Activated CD4-positive, alpha-beta T cell treated with anti-CD3 and anti-CD28 coated beads, Interleukin-2, Interleukin-6, amounts not matched to agents 100 ng/mL and 50 ng/mL, durations not matched to agents 16 hours and 8 hours (primary cell): ENCODE data around the gene HSPA9.

Source experiments
- DNase-seq: peaks from one replicate; pipeline ENCODE4 v3.0.0-alpha.2; 2020

Gene HSPA9

DNA sequence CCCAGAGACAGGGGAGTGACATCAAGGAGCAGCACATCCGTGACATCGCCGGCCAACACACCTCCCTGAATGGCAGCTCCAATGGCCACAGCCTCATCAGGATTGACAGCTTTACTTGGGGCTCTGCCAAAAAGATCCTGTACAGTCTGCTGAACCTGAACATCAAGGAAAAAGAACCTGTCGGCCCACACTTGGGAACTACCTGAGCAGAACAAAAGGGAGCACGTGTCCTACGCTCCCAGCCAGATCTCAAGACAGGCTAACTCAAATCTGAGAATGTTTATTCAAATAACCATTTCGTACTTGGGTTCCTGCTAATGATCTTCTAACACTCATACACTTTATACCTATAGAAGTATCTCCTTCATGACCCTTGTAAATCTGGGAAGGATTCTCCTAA, 15.3 kb downstream of the HSPA9 start:
- no peak for DNase-seq

DNA sequence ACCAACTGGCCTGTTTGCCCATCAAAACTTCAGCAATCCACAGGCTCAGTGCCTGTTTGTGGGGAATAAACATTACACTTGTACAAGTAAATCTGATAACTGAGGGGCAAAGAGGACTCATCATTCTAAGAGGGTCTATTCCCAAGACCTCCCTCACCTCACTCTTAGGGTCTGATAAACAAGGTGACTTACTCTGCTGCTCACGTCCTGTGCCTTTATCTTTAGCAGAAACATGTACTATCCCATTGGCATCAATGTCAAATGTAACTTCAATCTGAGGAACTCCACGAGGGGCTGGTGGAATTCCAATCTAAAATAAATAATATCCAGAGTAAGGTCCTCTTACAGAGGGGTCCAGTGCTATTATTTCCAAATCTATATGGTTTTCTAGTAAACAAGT, 17.5 kb downstream of the HSPA9 start:
- no peak for DNase-seq

DNA sequence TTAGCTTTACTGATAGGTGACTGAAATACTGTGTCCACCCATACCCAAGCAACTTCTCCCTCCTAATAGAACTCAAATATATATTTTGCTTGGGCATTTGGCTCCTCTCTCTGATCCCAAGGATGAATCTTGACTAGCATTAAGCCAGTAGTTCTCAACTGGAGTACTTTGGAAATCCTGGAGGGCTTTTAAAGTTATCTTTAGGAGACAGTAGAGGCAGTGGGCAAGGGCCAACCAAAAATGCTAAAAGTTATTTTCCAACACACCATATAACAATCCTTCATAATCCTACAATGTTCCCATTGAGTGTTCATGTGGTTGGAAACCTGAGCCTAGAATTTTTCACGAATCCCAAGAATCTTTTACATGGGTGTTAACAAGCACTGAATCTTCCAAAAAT, 21.1 kb downstream of the HSPA9 start:
- no peak for DNase-seq

DNA sequence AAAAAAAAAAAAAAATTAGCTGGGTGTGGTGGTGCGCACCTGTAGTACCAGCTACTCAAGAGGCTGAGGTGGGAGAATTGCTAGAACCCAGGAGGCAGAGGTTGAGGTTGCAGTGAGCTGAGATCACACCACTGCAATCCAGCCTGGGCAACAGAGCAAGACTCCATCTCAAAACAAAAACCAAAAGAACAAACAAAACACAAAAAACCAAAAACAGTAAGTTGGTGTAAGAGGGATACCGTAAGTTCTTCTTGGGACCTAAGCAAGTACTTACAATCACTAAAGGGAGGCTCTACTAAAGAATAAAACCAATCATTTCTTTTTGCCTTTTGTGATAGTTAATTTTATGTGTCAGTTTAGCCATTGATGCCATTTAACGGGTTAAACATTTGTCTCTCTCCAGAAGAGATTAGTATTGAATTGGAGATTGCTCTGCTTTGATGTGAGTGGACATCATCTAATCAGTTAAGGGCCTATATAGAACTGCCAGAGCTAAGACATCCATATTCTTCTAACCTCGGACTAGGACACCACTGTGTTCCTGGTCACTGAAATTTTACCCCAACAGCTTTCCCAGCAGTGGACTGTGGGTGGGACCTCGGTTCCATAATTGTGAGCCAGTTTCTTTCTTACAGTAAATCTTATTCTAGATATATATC, 21.6 kb downstream of the HSPA9 start:
- no peak for DNase-seq

DNA sequence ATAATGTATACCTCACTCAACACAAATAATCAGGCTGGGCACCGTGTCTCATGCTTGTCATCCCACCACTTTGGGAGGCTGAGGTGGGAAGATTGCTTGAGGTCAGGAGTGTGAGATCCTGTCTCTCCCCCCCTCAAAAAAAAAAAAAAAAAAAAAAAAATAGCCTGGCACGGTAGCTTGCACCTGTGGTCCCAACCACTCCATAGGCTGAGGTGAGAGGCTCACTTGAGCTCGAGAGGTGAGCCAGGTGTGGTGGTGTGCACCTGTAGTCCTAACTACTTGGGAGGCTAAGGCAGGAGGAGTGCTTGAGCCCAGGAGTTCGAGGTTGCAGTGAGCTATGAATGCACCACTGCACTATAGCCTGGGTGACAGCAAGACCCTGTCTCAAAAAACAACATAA, 22.5 kb downstream of the HSPA9 start:
- DNase-seq, result no peak

DNA sequence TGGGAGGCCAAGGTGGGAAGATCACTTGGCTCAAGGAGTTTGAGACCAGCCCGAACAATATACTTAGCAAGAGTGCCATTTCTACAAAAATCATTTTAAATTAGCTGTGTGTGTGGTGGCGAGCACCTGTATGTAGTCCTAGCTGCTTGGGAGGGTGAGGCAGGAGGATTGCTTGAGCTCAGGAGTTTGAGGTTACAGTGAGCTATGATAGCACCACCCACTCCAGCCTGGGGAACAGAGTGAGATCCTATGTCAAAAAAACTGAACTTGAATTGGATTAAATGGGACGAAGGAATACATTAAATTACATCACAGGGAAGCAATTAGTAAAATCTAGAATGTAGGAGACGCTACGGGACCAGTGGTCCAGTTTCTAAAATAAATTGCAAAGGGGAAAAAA, 25.8 kb downstream of the HSPA9 start:
- no peak for DNase-seq

DNA sequence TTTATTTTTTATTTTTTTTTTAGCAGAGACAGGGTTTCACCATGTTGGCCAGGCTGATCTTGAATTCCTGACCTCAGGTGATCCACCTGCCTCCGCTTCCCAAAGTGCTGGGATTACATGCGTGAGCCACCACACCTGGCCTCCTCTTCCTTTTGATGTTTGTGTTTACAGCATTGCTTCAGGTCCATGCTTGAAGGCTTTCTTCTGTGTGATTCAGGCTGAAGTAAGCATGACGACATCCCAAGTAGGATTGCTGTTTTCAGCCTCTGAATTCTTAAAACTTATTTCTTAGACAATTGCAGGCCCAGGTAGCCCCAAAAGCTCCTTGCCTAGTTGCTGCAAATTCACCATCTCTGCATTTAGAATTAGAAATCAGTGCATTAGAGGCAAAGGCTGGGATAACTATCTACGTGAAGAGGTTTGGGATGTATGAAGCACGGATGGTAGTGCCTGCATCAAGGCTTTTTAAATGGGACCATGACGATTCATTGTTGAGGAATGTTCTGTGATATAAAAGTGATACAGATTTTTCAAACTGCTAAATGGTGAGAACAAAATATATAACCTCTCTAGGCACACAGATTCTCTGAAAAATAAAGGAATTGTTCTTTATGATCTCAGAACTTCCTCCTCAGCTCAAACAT, 29.2 kb downstream of the HSPA9 start:
- no peak for DNase-seq

DNA sequence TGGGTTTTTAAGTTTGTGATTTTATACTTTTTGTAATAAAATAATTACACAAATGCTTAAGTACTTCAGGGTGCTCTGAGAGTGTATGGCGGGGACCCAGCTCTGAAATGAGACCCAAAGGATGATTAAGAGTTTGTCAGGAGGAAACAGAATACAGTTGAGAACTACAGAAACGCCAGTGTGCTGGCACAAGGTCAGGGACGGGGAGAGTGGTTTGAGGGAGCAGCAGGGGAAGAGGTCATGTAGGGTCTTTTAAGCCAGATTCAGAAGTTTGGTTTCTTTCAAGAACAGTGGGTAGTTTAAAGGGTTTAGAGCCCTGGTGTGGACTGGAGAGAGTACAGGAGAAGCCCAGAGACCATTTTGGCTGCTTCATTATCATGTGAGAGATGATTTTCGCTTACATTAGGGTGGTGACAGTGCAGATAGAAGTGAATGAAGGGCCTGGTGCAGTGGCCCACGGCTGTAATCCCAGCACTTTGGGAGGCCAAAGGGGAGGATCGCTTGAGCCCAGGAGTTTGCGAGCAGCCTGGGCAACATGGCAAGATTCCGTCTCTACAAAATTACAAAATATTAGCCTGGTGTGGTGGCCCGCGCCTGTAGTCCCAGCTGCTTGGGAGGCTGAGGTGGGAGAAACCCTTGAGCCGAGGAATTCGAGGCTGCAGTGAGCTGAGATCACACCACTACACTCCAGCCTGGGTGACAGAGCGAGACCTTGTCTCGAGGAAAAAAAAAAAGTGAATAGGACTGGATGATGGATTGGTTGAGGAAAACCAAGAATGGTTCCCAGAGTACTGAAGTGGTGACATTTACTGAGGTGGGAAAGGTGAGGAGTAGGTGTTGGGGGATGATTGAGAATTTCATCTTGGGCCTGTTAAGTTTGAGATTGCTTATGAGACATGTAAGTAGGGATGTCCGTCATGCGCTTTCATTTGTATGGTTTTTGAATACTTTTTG, 30.7 kb downstream of the HSPA9 start:
- DNase-seq, result no peak

DNA sequence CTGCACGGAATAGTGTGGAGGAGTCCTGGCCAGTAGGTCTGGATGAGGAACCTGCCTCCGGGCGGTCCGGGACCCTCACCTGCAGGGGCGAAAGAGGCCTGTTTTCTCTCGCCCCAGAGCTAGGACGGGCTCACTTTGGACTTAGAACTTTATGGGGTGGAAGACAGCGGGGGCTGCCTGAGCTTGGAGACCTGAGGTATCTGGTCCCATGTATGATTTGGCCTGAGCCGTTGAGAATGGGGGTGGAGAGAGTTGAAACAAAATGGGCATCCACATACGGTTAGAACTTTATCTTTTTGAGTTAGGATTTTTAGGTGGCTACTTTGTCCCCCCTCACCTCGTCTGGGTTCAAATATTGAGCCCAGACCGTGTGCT, 31.5 kb downstream of the HSPA9 start:
- DNase-seq, result no peak

DNA sequence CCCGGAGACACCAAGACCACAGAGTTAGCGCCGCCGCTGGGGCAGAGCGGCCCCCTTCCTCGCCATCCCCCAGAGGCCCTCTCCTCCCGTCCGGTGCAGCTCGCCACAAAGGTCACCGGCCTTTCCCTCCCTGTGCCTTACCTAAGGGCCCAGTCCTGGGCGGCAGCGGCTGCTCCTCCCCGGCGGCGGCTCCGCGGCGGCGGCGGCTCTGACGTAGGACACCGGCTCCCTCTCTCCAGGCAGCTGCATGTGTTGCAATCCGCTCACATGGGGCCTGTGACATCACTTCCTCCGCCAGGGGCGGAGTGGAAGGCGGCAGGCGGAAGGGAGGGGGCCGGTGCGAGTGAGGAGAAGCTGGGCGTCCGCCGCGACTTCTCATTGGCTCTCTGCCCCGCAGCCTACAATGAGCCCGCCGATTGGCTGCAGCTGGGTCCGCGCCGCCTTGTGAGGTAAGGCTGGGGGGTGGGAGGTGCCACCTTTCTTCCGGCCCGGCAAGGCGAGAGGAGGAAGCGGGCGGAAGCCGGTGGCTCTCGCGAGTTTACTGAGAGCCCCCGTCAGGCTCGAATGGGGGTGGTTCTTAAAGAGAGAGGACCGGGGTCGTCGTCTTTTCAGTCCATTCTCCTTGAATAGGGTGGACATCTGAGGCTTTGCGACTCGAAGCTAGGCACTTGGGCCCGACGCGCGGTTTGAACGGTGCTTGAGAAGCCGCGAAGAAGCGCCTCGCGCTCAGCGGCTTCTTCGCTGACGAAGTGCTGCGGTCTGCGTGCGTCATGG, 32.1 kb downstream of the HSPA9 start, which contains the start of gene ETF1:
Gene ETF1 (minus strand): TSS at position 281 of the 774 bp plus-strand sequence. CDS start 318 bp downstream, outside the sequence.
- peak; percentile 100 for DNase-seq

DNA sequence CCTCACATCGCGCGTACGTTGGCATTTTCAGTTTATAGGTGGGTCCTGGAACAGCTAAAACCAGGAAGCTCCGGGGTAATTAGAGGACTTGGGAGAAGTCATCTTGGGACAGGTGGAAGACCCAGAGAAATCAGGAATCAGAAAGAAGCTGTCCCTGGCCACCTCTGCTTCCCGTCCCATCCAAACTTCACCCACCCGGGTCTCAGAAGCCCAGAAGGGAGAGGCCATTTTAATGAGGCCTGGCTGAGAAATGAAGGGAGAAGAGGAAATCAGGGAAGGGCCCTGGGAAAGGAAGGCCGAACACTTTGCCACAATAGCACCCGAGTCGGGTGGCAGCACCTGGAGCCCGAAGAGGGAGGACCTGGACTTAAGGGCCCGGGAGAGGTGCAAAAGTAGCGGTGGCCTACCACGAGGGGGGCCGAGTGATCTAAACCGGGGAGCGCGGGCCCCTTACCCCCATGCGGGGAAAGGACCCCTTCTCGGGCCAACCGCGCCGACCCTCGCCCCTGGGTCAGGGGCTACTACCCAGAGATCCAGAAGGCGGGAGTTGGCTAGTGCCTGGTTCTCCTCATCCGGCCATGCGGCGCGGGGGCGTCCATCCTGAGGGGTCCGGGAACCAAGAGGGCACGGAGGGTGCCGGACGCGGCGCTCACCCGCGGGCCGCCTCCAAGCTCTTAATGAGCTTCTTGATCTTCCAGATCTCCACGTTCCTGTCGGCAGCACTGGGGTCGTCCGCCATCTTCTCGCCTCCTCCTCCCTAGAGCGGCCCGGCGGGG, 32.8 kb downstream of the HSPA9 start:
- peak; percentile 13 for DNase-seq

DNA sequence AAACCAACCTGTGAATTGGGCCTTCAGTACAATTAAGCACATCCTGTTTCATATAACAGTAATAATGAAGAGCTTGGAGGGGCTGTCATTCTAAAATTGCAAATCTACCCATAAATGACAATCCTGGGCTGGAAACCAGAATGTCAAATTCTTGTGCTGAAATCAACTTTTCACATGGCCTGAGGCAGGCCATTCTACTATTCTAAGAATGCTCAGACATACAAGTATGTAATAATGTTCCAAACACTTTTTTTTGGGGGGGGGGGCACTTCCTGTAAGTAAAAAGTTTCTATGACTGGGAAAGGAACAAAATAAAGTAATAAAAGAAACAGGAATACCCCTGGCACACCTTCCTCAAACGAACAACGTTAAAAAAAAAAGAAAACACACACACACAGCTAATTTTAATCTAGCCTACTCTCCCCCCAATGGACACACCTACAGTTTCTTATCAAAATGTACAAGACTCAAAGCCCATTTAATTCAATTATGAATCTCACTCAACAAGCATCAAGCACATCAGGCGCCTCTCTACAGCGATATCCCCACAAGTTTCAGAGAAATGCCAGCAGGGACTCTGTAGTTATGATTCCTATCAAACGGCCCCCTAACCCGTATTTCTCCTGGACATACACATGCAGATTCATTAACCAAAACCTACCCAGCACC, 33.6 kb downstream of the HSPA9 start:
- no peak for DNase-seq

DNA sequence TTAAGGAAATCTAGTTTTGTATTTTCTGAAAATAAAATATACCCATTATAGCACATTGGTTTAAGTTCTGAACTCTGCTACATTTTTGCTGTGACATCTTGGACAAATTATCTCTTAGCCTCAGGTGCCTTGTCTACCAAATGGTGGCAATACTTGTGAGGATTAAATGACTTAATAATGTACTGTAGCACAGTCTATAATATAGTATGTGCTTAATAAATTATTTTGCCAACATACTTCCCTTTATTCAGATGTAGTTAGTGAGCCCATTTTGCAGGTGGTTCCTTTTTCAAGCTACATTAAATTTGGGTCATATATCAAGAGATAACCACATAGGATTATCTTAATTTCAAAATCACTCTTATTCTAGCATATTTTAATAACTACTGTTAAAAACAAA, 35.4 kb downstream of the HSPA9 start:
- no peak for DNase-seq

DNA sequence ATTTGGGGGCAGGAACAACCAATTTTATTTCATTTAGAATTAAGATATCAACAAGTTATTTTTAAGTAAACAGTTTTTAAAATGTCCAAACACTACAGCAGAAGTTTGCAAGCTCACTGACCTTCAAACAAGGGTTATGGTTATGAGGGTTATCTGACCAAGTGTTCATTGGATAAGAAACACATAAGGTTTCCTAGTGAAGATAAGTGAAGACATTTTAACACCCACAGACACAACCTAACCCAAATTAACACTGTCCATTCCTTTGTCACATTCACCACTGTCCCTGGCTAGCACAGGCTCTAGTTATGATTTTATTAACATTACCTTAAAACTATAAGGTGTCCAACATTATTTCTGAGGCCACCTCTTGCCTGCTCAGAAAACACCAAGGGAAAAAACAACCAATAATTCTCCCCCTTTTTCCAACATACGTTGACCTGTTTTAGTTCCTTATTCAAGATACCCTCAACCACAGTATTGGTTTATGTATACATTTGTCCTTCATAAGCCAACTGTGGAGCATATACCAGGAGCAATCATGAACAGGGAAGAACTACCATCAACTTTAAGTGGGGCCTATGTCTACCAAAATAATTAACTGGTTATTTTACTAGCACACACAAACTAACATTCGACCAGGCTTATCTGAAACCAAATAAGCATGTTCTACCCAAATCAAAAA, 36.1 kb downstream of the HSPA9 start:
- no peak for DNase-seq

DNA sequence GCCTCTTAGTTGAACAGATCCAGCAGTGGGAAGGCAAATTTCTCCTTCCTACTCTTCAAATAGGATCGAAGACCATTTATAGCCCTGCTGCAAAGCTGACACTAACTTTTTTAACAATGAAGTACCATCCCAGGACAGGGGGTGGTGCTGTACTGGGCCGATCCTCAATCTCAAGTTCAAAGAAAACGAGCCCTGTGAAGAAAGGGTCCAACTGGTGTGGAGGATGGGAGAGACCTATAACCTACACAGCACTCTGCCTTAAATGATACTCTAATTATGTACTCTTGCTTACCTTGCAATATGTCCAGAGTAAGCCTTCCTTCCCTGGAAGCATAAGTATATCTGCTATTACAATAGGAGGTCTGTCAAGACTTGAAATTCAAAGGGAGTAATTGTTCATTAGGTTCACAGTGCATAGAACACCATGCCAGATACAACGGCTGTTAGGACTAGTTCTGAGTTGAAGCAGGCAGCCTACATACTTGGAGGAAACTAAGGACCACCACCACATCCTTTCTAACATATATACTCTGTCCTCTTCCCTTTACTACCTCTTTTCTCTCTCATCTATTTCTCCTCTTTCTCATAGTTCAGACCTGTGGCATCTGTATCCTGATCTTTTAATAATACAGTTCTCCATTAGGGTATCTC, 38.4 kb downstream of the HSPA9 start:
- DNase-seq, result no peak

DNA sequence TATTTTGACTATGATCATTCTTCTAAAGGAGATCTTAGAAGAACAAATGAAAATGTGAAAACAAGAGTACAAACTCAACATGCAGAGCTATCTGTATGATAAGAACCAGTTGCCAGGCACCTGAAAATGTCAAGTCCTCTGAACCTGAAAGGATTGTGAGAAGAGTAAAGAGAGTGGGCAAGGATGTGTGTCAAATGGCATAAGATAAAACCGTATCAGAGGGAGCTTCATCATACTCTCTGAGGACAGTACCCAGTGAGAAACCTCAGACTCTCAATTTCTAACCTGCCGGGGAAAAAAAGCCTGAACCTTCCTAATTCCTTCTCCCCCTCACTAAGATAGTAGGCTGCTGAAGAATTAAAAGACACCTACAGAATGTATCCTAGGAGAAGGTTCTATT, 39.0 kb downstream of the HSPA9 start:
- no peak for DNase-seq

DNA sequence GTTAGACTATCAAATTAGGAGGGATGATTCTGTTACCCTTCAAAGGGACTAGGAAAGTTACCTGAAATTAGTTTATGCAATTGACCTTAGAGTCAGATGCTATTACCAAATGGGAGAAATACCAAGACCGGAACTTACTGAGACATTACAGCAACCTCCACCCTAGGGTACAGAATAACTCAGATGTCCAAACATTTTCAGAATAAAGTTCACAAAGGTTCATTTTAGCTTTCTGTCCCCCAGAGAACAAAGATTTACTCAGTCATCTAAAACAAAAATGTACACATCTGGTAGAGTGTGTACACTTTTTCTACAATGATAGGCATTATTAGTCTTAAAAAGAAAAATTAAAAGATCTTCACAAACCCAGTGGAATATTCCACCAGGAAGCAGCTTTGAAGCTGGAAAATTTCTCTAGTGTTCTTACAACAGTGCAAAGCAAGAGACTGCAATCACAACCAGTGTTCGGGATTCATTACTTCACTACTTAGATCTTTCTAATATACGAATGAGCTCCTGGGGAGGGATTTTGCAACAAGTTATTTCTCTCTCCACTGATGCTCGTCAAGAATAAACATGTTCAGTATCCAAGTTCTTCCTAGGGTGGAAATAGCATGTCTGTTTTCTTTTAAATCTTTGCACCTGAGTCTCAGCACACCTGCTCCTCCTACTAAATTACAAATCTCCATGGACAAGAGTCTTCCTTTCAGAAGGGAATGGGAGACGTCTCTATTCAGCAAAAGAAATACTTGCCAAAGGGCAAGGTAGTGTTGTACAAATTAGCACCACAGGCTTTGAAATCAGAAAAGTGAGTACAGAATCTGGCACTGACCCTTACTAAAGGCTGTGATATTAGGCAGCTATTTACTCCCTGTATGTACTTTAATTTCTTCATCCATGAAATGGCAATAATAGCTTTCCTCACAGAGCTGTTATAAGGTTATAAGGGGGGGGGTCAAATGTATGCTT, 40.9 kb downstream of the HSPA9 start:
- DNase-seq, result no peak

DNA sequence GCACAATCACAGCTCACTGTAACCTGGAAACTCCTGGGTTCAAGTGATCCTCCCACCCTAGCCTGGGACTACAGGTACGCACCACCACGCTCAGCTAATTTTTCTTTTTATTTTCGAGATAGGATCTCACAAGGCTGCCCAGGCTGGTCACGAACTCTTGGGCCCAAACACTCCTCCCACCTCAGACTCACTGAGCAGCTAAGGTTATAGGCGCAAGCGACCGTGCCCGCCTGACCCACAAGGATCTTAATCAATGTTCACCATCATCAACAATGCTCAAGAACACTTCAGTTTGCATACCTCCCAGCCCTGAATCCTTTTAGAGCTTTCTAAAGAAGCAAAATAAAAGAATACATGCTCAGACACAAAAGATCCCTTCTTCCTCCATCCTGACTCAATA, 45.4 kb downstream of the HSPA9 start:
- no peak for DNase-seq
